Suppressor macrophage treated with lipopolysaccharide for 1 hour (primary cell): Measurements from ENCODE around the gene SMIM36.
A peak's percentile ranks its signal among the peaks of the same experiment; 100 is the strongest.

Source experiments
- DNase-seq, 3 donors: peaks; one replicate each; pipeline ENCODE4 v3.0.0-alpha.2; 2020 to 2022

Gene SMIM36

GRCh38 chr17:55453839-55454557 is 57.3 kb downstream of the SMIM36 start:
- DNase-seq, result peak; percentile 62 to 73 (median 67)

- peak; percentile 58 to 73 (median 58) for DNase-seq
Measured at GRCh38 chr17:55452139-55452790, 59.0 kb downstream of the SMIM36 start.

- DNase-seq, result no peak
Measured at GRCh38 chr17:55451758-55452138, 59.5 kb downstream of the SMIM36 start.

GRCh38 chr17:55451203-55451641 is 60.0 kb downstream of the SMIM36 start:
- DNase-seq, result no peak

GRCh38 chr17:55450232-55450825 is 60.9 kb downstream of the SMIM36 start:
- DNase-seq, result no peak

GRCh38 chr17:55448681-55449080 is 62.6 kb downstream of the SMIM36 start:
- no peak for DNase-seq

- DNase-seq, result no peak
Measured at GRCh38 chr17:55446581-55447205, 64.6 kb downstream of the SMIM36 start.

- peak; percentile 53 to 73 (median 68) for DNase-seq
Measured at GRCh38 chr17:55446004-55446403, 65.2 kb downstream of the SMIM36 start.

- peak; percentile 88 to 93 (median 93) for DNase-seq
Measured at GRCh38 chr17:55444471-55445441, 66.5 kb downstream of the SMIM36 start.

- no peak for DNase-seq
Measured at GRCh38 chr17:55443904-55444303, 67.3 kb downstream of the SMIM36 start.

- no peak for DNase-seq
Measured at GRCh38 chr17:55442953-55443683, 68.1 kb downstream of the SMIM36 start.

GRCh38 chr17:55442462-55442861 is 68.8 kb downstream of the SMIM36 start:
- DNase-seq, result no peak

GRCh38 chr17:55441544-55441943 is 69.7 kb downstream of the SMIM36 start:
- no peak for DNase-seq

- DNase-seq, result peak; percentile 22 to 62 (median 47)
Measured at GRCh38 chr17:55440391-55440790, 70.9 kb downstream of the SMIM36 start.

GRCh38 chr17:55437159-55437605 is 74.1 kb downstream of the SMIM36 start:
- peak; percentile 75 to 85 (median 82) for DNase-seq

GRCh38 chr17:55436224-55437158 is 74.8 kb downstream of the SMIM36 start:
- no peak for DNase-seq

- no peak for DNase-seq
Measured at GRCh38 chr17:55435408-55435807, 75.8 kb downstream of the SMIM36 start.

GRCh38 chr17:55434721-55435120 is 76.5 kb downstream of the SMIM36 start:
- peak; percentile 56 to 66 (median 63) for DNase-seq

GRCh38 chr17:55433629-55434422 is 77.4 kb downstream of the SMIM36 start:
- DNase-seq, result peak; percentile 49 to 72 (median 66)
